GM19438 (cell line): Measurements from ENCODE around the gene TSPO.
"Not testable (repeated sequence)": the region's sequence is repeated elsewhere in the genome, so short reads cannot be mapped to it uniquely, and the experiment has no call there.

ENCODE experiments used
- ATAC-seq: cut with Tn5 transposase; IDR thresholded peaks from one replicate; pipeline ENCODE4 v1.9.1; 2021; ENCODE audit warnings: low read depth; ENCODE audit not compliant: unreplicated experiment

TSPO gene

GRCh38 chr22:43129426-43130425, 21.6 kb upstream of the TSPO start:
- ATAC-seq = no peak

- no peak for ATAC-seq
Observed at GRCh38 chr22:43131773-43132501, 19.4 kb upstream of the TSPO start.

GRCh38 chr22:43133401-43133800, 18.0 kb upstream of the TSPO start:
- ATAC-seq = no peak

- ATAC-seq = no peak
Observed at GRCh38 chr22:43134553-43134952, 16.8 kb upstream of the TSPO start.

GRCh38 chr22:43135565-43135964, 15.8 kb upstream of the TSPO start:
- no peak for ATAC-seq

GRCh38 chr22:43136255-43136654, 15.1 kb upstream of the TSPO start:
- ATAC-seq = no peak

- no peak for ATAC-seq
Observed at GRCh38 chr22:43136801-43137200, 14.6 kb upstream of the TSPO start.

GRCh38 chr22:43142880-43143562, 8.3 kb upstream of the TSPO start, which contains the start of gene MCAT:
Gene MCAT (minus strand): TSS chr22:43143398. CDS start chr22:43143348, 50 bp downstream.
- peak; percentile 53 for ATAC-seq

- ATAC-seq = no peak
Observed at GRCh38 chr22:43144949-43145348, 6.4 kb upstream of the TSPO start.

GRCh38 chr22:43145371-43145770, 6.0 kb upstream of the TSPO start:
- not testable (repeated sequence) for ATAC-seq

GRCh38 chr22:43146332-43146731, 5.0 kb upstream of the TSPO start:
- ATAC-seq = not testable (repeated sequence)

- no peak for ATAC-seq
Observed at GRCh38 chr22:43147821-43148220, 3.5 kb upstream of the TSPO start.

GRCh38 chr22:43148581-43148980, 2.8 kb upstream of the TSPO start:
- ATAC-seq = no peak

- no peak for ATAC-seq
Observed at GRCh38 chr22:43150731-43151206, 590 bp upstream of the TSPO start.

- ATAC-seq = no peak
Observed at GRCh38 chr22:43152003-43152356, 621 bp downstream of the TSPO start.

GRCh38 chr22:43152357-43153071, 1.2 kb downstream of the TSPO start:
- no peak for ATAC-seq

GRCh38 chr22:43153899-43154298, 2.5 kb downstream of the TSPO start:
- ATAC-seq = no peak

GRCh38 chr22:43154887-43155536, 3.7 kb downstream of the TSPO start:
- no peak for ATAC-seq

GRCh38 chr22:43155789-43156188, 4.4 kb downstream of the TSPO start:
- no peak for ATAC-seq

- ATAC-seq = no peak
Observed at GRCh38 chr22:43156413-43156812, 5.1 kb downstream of the TSPO start.
